HG03342 (cell line): ENCODE measurements around the gene ZNF672.
"Not testable (repeated sequence)": the region's sequence is repeated elsewhere in the genome, so short reads cannot be mapped to it uniquely, and the experiment has no call there.

Source experiments
- ATAC-seq: cut with Tn5 transposase; IDR thresholded peaks from one replicate; pipeline ENCODE4 v1.9.1; 2021; ENCODE audit warnings: mild to moderate bottlenecking, moderate library complexity; ENCODE audit not compliant: unreplicated experiment

Gene ZNF672

DNA sequence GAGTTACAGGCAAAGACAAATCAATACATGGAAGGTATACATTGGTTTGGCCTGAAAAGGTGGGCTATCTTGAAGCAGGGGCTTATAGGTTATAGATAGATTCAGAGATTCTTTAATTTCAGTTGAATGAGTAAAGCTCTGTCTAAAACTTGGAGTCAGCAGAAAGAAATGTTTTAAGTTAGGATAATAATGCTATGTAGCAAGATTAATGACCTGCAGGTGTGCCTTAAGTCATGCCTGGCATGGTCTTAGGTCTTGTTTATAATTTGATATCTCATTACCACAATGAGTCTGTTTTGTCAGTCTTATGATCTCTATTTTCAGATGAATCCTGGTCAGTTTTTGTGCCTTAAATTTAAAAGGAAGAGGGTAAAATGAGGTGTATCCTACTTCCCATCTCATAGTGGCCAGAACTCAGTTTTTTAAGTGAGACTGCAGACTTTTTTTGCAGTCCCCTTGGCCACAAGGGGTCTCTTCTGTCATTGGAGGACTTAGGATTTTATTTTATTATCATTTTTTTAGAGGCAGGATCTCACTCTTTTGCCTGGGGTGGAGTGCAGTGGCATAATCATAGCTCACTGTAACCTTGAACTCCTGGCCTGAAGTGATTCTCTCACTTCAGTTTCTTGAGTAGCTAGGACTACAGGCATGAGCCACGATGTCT lies 46.7 kb downstream of the ZNF672 start:
- ATAC-seq: no peak

DNA sequence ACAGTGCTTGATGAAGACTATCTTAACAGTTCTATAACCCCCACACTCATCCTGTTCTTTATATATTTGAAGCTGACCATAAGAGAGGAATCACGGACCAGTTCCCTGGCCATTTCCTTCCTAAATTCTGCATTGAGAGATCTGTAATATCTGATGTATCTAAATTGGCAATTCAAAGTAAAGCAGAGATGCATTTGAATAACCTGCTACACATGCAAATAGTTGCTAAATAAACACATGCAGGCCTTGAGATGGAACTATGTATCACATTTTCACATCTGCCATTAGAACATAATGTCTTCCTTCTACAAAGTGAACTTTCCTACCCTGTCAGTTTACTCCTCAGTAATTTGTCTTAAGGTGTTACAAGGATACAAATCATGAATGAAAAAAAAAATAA lies 47.6 kb downstream of the ZNF672 start:
- ATAC-seq: no peak

DNA sequence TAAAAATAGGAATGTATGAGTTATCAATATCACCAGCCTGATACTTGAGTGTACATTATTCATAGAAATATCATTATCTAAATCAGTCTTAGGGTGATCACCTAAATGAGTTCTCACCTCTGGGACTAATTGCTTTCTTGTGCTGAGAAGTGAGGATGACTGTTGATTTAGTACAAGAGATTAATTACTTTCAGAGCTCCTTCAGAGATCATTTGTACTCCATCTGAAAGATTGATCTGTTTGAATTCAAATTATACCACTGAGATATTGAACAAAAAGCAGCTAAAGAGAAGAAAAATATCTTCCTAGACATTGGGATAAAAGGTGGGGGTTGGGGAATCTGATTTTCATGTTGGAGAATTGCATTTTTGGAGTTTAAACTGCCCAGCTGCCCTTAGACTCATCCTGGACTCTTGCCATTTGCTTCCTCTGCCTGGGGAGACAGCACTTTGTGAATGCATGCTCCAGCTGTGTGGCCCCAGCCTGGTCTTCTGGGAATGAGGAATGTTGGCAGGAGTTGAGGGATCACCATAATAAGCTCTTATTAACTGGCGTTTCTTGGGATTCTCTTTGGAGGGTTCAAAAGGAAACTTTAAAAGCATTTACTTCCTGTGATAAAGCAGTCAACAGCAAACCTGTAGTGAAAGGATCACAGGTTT lies 48.3 kb downstream of the ZNF672 start:
- ATAC-seq: no peak

DNA sequence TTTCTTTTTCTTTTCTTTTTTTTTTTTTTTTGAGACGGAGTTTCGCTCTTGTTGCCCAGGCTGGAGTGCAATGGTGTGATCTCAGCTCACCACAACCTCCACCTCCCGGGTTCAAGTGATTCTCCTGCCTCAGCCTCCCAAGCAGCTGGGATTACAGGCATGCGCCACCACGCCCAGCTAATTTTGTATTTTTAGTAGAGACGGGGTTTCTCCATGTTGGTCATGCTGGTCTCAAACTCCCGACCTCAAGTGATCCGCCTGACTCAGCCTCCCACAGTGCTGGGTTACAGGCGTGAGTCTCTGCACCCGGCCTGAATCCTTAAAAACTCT lies 51.9 kb downstream of the ZNF672 start:
- not testable (repeated sequence) for ATAC-seq

DNA sequence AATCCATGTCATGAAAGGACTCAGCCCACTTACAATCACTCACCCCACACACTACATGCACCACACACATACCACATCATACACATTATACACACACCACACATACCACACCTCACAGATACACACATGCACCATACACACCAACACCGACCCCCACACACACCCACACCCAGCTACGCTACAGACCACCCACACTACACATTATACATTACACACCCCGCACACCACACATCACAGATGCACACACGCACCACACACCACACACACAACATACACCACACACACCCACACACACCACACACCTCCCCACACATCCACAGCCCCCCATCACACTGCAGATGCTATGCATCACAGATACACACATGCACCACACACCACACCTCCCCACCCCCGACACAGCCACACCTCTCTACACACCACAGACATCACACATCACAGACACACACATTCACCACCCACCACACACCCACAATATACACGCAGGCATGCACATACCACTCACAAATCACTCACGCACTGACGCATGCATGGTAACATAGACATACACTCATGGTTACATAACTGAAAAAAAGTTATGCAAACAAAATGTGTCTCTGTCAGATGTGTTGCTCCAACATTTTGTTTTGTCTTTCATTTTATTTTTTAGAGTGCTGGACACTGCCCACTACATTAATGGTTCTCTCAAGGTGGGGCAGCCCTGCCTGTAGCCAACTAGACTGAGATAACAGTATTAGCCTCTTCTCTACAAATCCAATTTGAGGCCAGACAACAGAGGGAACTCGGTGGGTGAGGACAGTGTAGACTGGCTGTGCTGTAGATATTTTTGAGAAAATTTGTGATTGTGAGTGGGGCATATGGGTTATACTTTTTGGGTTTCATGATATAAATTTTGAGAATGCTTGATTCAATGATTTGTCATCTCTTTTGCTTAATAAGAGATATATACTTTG lies 52.8 kb downstream of the ZNF672 start:
- no peak for ATAC-seq

DNA sequence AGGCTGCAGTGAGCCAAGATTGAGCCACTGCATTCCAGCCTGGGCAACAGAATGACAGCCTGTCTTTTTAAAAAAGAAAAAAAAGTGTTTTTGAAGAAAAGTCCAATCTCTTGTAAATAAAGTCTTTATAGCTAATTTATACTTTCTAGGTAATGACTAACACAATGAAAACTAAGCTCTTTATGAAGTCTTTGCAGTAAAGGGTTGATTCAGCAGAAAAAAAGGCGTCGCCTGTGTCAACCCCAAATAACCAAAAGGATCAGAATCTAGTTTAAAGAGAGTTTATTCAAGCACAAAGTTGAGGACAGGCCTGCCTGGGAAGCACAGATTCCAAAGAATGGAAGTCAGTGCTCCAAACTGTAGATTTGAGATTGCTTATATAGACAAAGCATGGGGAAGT lies 53.7 kb downstream of the ZNF672 start:
- no peak for ATAC-seq

DNA sequence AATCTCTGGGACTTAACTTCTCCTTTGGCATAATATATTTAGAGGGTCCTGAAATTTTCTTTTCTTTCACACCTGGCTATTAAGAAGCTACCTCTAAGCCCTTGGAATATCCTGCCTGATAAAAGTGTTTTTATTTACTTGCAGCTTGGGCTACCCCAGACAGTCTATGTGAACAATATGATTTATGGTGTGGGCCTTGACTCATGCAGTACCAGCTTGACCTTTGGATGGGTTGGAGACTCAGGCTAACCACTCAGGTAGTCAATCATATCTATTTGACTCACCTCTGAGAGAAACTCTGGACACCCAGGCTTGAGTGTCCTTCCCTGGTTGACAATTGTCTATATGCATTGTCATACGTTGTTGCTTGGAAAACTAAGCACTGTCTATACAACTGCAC lies 54.6 kb downstream of the ZNF672 start:
- no peak for ATAC-seq

DNA sequence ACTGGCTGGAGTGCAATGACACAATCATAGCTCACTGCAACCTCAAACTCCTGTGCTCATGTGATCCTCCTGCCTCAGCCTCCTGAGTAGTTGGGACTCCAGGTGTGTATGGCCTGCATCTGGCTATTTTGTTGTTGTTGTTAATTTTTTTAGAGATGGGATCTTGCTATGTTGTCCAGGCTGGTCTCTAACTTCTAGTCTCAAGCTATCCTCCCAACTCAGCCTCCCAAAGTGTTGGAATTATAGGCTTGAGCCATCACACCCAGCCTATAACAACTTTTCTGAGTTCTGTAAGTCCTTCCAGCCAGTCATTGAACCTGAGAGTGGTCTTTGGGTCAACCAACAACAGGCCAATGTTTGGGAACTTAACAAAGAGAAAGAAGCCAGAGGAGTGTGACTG lies 56.8 kb downstream of the ZNF672 start:
- no peak for ATAC-seq

DNA sequence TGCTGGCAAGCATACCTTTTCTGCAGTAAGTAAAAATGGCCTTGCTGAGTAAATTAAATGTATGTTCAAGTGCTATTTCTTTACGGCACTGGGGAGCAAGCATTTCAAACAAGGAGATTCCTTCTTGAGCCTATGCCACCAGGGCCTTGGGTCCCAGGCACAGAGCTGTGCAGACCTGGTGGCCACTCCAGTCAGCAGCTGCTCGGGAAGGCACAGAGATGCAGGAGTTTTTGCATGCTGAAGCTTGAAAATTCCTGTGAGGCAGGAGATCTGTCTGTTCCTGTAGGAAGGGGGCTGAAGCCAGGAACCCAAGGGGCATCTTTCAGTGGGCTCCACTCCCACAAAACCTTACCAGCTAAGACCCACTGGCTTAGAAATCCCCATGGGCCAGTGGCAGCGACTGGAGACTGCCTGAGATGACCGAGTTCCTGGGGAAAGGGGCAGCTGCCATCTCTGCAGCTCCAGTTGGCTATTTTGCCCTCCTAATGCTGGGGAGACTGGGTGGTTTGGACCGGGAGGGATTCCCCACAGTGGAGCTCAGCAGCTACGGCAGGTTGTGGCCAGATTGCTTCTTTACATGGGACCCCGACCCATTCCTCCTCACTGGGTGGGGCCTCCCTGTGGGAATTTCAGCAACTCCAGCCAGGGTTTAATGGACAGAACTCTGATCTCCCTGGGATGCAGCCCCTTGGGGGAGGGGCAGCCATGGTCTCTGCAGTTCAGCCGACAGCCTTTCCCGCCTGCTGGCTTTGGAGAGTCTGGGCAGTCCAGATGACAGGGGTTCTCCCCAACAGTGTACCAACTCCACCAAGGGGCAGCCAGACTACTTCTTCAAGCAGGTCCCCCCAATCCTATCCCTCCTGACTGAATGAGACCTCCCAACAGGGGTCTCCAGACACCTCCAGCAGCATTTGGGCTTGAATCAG lies 59.7 kb downstream of the ZNF672 start:
- no peak for ATAC-seq
